Hepatocyte (in vitro differentiated cells): Measurements from ENCODE around the gene PCYOX1L.

ENCODE experiments used
- EZH2phosphoT487 ChIP-seq: fragments of 200-600 bp; sonication (generic); IDR thresholded peaks from one replicate; pipeline ENCODE4 v1.6.1; 2018; ENCODE audit warnings: antibody characterized with exemption, mild to moderate bottlenecking, low read depth, moderate library complexity; ENCODE audit not compliant: unreplicated experiment, severe bottlenecking
- TF ChIP-seq, protein P1 (sequence below): fragments of 200-600 bp; sonication (generic); IDR thresholded peaks from 2 replicates; pipeline ENCODE4 v1.5.1; 2016; ENCODE audit warnings: antibody characterized with exemption, mild to moderate bottlenecking; ENCODE audit not compliant: poor library complexity

DNA sequence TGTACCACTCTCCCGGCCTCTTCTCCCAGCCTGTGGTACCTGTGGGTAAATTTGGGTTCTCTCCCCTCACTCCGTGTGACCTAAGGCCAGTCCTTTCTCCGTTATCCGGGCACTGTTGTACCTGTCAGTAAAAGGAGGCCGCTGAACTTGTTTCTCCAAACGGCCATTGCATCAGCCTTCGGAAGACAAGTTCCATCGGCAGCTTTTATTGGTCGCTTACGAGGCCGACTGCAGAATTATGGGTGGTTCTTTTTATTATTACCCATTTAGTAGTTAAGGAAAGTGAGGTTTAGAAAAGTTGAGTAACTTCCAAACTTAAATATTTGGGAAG, 12.0 kb upstream of the PCYOX1L start:
- TF ChIP-seq, protein P1, sequence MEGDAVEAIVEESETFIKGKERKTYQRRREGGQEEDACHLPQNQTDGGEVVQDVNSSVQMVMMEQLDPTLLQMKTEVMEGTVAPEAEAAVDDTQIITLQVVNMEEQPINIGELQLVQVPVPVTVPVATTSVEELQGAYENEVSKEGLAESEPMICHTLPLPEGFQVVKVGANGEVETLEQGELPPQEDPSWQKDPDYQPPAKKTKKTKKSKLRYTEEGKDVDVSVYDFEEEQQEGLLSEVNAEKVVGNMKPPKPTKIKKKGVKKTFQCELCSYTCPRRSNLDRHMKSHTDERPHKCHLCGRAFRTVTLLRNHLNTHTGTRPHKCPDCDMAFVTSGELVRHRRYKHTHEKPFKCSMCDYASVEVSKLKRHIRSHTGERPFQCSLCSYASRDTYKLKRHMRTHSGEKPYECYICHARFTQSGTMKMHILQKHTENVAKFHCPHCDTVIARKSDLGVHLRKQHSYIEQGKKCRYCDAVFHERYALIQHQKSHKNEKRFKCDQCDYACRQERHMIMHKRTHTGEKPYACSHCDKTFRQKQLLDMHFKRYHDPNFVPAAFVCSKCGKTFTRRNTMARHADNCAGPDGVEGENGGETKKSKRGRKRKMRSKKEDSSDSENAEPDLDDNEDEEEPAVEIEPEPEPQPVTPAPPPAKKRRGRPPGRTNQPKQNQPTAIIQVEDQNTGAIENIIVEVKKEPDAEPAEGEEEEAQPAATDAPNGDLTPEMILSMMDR = no peak
- no peak for TF ChIP-seq EZH2phosphoT487
